LHCN-M2 (cell line): ENCODE results near the gene ZNF407. TPM values are rescaled to one million over a fixed set of nuclear protein-coding genes. Genes with fewer than 3 reads are reported as not detected.

Experiments used
- DNase-seq: peaks from one replicate; pipeline ENCODE4 v3.0.0-alpha.2; 2012; ENCODE audit warnings: low read depth
- total RNA-seq: library from RNA; depleted of rRNA; stranded (reverse); fragments of >200 nt; gene quantifications from 2 replicates; pipeline ENCODE4 v1.2.3, GENCODE V29; 2014

ZNF407 gene
- total RNA-seq, 1 experiment from 2014 or later: 9.5 TPM

DNA sequence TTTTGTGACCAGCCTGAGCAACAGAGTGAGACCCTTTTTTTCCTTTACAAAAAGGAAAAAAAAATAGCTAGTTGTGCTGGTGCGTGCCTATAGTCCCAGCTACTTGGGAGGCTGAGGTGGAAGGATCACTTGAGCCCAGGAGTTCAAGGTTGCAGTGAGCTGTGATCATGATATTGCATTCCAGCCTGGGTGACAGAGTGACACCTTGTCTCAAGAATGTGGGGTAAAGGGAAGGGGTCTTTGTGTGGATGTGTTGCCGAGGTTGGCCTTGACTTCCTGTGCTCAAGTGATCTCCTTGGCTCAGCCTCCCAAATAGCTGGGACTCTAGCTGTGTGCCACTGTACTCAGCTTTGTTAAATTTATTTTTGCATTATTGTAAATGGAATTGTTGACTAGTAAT, 120.6 kb downstream of the ZNF407 start:
- DNase-seq: no peak

DNA sequence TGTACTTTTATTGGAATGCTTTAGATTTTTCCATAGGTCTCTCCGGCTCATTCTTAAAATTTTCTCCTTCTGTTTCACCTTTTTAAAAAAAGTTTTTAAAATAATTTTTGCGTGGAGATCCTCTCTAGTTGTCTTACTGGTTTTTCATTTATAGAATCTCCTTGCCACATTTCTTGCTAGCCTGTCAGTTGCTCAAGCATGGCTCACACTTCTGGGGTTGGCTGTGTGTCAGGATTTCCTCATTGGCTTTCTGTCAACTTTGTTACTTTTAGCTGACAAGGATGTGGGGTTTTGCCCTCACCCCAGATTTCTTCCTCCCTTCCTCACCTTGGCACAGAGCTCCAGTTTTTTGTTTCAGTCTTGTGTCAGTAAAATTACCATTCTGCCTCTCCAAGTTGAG, 124.6 kb downstream of the ZNF407 start:
- peak; percentile 51 for DNase-seq

DNA sequence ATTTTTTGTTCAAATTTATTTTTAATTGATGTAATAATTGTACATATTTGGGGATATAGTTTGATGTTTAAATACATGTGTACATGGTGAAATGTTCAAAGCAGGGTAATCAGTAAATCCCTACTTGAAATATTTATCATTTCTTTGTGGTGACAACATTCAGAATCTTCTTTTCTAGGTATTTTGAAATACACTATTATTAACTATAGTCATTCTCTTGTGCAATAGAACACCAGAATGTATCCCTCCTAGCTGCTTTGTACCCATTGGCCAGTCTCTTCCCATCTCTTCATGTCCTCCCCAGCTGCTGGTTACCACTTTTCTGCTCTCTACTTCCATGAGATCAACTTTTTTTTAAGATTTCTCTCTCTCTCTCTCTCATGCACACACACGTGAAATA, 126.5 kb downstream of the ZNF407 start:
- peak; percentile 61 for DNase-seq

DNA sequence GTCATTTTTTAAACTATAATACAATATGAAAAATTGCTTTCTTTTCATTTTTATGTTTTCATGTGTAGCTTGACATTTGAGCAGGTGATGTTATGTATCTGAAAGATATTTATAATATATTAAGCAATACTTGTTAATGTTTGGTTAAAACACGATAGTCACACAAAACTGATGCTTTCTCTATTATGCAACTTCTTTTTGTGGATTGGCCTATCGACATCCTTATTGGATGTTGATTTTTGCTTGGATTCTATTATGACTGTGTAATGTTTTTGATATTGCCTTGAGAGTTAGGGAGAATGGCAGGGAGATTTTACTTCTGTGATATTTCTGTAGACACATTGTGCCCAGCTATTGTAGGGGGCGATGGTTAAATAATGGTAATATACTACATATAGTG, 128.0 kb downstream of the ZNF407 start:
- DNase-seq: no peak

DNA sequence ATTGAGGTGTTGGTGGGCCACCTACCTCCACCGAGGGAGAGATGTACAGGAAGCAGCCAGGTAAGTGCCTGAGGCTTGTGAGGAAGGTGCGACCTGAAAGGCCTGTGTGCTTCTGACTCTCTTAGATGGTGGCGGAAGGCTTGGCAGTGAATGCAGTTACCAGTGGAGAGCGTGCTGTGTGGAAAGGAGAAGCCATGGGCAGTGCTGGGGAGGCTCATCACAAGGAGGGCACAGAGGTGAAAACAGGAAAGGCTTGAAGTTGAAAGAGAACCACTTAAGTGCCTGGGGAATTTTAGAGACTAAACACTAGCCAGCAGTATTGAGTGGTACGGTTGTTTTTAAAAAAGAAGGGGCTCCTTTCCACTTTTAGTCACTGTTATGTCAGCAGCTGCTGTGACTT, 130.9 kb downstream of the ZNF407 start:
- DNase-seq: no peak

DNA sequence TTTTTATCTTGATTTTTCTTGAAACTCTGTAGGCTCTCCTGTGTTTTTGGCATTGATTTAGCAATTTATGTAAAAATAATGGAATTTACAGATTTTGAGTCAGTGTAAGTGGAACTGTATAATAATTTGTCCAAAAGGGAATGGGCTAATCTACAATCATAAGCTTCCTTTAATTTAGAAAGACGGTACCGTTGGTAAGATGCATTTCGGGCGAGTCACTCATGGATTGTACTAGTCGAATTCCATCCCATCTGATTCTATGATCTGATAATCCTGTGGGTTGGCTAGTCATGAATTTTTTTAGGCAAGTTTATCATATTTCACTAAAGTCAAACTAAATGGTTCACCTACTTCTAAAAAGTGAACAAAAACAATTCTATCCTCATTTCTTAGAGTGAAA, 133.4 kb downstream of the ZNF407 start:
- peak; percentile 84 for DNase-seq

DNA sequence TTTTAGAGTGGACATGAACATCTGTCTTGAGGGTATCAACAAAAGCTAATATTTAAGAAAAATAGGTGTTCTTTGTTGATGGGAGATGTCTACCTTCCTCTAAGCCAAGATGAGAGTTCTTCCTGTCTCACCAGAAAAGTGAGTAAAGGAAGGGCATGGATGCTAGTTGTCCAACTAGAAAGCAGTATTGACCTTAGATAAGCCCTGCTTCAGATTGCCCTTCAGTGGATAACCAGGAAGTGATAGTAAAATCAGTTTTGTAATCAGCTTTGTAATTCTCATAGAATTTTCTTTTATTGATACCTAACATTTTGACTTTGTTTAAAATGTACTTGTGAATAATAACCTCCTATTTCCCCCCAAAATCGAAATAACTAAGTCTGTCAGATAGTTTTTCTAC, 134.7 kb downstream of the ZNF407 start:
- DNase-seq: no peak

DNA sequence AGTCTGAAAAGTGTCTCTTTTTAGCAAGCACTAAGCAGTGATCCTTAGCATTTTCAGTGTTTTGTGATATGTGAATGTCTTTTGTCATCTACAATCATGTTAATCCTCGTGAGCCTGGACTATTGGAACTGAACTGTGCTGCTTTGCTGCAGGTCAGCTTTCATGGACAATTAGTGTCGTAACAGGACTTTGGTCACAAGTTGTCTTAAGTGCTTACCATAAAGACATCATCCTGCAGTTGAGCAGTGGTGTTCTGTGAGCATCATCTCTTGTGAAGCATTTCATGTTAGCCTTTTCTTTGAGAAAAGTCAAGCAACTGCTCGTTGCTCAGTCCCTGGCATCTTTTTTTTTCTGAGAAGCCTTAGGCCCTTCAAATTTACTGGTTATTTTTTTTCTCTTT, 135.9 kb downstream of the ZNF407 start:
- DNase-seq: no peak

DNA sequence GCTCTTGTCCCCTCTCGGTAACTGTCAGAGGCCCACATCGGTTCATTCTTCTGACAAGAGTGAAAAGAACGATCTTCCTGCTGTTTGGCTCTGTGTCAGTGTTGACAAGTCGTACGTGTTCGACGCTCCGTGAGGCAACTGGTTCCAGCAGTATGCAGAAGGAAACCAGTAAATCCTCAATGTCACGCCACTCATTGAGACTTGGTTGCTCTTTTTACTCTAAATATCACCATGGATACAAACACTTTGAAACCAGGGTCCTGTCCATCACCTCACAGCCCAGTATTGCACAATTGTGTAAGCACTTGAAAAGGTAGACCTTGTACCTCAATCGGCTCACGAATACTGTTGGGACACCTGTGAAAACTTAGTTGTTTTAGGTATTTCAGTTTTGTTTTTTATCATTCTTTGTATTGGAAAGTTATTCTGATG, 136.4 kb downstream of the ZNF407 start:
- no peak for DNase-seq

DNA sequence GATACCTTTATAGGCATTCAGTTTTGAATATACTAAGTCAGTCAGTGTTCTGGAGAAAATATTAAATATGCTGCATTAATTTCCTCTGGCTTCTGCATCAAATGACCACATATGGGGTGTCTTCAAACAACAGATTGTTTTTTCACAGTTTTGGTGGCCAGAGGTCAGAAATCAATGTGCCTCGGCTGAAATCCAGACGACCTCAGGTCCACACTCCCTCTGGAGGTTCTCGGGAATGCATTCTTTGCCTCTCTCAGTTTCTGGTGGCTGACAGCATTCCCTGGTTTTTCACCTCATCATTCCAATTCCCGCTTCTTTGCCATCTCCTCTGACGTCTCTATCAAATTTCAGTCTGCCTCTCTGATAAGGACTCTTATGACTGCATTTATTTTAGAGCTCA, 142.3 kb downstream of the ZNF407 start:
- no peak for DNase-seq

DNA sequence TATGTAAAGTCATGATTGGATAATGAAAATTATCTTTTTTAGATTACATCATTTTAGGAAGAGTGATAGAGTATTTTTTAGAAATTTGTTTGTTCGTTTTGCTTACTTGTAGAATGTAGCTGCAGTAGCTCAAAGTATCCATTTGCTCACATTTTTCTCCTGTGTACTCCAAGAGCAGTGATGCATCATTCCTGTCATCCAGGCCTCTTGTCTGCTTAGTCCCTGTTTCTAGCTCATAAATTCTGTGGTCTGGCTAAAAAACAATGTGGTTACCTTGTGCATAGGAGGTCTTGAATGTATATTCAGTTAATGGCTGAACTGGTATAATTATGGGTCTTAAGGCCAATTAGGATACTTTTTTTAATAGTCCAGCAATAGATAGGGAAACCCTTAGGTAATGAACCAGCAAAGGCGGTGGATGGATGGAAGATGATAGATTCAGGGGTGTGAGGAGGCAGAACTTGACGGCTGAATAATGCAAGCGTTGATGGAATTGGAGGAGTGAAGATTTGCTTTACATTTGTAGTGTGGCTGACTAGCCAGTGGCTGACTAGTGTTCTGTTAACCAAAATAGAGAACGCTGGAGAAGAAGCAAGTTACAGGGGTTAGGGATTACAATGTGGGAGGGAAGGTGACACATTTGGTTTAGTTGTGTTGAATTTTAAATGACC, 145.0 kb downstream of the ZNF407 start:
- DNase-seq: peak; percentile 41

DNA sequence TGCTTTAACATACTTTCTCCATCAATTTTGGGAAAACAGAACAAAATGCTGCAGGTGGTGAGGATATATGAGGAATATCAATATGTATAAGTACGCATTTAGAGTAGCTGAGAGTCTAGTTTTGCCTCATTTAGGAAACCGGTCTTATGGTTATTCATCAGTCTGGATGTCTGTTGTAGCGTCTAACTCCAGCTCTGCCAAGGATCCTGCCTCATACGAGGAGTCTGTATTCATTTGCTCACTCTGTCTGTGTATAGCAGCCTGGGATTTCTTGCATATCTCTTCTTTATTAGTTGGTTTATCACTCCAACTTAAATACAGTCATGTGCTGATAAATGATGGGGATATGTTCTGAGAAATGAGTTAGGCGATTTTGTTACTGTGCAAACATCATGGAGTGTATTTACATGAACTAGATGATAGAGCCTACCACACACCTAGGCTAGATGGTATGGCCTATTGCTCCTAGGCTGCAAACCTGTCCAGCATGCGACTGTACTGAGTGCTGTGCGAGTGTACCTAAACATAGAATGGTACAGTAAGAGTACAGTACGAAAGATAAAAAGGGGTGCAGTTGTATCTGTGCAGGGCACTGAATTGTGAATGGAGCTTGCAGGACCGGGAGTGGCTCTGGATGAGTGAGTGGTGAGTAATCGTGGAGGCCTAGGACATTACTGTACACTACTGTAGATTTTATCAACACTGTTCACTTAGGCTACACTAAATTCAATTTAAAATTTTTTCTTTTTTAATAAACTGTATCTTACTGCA, 148.1 kb downstream of the ZNF407 start:
- peak; percentile 77 for DNase-seq

DNA sequence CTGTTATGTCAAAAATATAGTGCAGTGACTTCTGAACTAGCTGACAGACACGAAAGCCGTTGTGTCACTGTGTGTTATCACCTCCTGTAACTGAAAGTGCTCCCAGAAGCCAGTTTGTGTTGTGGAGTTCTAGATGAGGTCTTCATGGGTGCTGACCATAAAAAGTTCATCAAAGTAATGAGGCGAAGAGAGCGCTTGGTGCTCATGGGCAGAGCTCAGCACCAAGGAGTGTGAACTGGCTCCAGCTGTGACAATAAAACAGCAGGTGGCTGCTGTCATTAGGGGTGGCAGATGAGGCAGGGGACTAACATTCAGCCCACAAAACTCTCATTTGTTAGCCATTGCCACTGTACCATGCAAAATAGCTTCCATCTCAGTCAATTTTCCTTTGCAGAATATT, 151.1 kb downstream of the ZNF407 start:
- no peak for DNase-seq

DNA sequence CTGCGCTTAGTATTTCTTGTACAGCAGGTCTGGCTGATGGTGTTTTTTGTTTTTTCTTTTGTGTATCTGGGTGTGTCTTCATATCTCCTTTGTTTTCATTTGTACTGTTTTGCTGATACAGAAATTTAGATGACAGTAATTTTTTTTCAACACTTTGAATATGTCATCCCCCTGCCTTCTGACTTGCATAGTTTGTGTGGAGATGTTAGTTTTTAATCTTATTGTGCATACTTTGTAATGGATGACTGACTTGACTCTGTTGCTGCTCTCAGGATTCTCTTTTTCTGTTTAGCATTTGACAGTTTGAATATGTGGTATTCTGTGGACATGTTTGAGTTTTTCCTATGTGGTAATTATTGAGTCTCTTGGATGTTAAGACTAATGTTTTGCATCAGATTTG, 161.3 kb downstream of the ZNF407 start:
- DNase-seq: no peak

DNA sequence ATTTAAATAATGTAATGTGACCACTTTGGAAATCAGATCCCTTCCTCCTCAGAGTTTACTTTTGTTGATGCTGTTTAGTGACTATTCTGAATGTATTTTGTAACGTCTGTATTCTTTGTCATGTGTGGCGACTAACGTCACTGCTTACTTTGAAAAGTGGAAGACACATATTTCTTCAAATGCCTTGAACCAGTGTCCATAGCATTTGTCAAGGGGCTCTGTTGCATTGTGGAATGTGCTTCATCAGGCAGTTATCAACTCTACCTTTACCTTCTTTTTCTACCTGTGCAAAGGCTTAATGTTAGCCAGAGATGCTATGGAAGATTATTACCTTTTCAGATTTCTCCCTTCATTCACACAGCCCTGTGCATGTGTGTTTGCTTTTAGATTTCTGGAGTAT, 162.4 kb downstream of the ZNF407 start:
- DNase-seq: no peak

DNA sequence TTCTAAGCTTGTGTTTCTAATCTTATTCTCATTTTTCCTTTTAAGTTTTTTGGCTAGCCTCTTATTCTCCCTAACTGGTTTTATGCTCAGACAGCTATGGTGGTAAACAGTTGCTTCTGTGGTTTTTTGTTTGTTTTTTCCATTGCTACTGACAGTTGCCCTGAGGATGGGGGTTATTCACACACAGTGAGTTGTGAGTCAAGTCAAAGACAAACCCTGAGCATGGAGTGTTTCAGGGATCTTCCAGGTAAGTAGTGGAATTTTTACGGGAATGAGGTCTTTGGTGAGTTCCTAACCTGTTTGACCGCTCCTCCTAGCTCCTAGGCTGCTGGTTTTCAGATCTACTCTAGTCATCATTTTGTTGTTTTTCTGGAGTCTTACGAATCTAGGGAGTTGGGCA, 162.8 kb downstream of the ZNF407 start:
- DNase-seq: peak; percentile 59

DNA sequence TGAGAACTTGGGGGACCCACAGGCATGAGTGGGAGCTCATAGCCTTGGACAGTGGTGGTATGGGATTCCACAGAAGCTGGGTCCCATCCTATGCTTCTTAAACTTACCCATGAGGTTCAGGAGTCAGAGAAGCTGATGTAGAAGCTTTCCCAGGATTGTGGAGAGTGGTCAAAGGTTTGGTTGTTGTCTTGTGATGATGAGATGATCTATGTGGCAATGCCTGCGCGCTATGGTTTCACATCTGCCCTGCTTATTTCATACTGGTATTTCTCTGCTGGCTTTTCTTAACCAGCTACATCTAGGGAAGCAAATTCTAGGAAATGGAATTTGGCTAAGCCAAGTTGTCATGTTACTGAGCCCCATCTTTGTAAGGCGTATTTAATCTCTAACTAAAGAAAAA, 168.6 kb downstream of the ZNF407 start:
- no peak for DNase-seq

DNA sequence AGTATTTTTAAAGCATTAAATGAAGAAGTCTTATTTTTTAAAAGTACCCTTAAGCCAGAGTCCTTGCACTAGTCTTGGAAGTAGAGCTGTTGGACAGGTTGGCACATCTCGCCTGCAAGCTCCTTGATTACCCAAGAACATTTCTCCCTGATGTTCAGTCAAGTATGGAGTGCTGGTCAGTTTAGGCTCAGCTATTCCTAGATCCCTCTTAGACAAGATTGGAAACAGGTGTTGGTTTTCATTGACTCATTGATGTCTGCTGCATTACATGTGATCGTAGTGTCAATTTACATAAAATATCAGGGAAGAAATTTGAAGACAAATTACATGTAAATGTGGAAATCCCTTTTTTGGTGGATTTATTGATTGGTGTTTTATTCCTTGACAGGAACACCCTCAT, 170.4 kb downstream of the ZNF407 start:
- no peak for DNase-seq

DNA sequence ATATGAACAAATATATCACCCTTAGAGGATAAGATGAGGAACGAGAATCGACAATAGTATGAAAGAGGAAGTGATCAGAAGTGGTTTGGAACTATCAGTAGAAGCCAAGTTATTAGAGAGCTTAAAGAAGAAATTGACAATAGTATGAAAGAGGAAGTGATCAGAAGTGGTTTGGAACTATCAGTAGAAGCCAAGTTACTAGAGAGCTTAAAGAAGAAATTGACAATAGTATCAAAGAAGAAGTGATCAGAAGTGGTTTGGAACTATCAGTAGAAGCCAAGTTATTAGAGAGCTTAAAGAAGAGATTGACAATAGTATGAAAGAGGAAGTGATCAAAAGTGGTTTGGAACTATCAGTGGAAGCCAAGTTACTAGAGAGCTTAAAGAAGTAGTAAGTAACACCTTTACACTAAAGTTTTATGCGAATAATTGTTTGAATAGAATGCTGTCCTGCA, 175.5 kb downstream of the ZNF407 start:
- no peak for DNase-seq

DNA sequence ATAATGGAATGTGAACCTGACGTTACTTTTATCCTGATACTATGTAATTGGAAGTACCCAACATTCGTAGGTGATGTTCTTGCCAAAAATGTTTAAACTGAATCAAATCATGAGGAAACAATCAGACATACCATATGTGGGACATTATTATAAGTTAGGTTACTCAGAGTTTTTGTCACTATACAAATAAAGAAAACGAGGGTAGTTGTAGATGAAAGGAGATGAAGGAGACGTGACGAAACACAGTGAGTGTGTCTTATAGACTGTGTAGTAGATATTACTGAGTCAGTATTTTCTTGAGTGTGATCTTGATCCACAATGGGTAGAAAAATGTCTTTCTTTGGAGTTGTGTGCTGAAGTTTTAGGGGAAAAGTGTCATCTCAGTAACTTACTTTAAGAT, 176.8 kb downstream of the ZNF407 start:
- no peak for DNase-seq

DNA sequence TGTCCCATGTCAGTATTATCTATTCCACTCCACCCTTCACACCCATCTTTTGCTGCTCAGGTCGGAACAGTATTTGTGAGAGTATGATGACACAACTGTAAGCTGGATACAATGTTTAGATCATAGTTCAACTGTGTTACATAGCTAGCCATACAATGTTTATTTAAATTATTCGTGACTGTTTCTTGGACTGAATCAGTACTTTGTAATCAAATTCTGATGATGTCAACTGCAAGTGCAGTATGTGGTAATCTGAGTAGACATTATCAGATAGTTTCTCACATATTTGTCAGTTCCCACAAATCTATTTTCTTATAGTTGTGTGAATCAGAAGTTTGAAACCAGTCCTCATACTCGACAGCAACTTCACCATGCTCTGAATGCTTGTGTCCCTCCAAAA, 177.6 kb downstream of the ZNF407 start:
- peak; percentile 36 for DNase-seq

DNA sequence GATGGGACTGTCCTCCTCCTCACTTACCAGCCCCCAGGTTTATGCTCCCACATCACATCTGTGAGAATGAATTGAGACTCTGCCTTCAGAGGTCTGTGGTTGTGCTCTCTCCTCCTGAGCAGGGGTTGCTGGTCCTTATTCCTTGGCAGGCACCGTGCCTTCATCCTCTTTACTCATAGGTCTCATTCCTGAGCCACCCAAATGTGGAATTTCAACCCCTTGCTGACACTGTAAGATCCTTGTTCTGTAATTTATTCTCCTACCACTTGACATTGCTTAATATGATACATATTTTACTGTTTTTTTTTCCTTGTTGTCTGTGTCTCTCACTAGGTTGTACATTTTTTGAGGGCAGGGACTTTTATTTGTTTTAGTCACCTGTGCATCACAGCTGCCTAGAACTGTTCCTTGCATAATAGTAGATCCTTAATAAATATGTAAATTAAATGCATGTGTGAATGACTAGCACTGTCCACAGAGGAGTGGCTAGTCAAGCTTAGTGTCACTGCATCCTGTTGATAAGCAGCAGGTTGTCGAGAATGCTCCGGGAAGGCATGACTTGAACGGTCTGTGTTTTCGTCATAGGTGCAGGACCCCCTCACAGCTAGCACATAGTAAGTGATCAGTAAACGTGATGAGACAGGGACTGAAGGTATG, 180.6 kb downstream of the ZNF407 start:
- peak; percentile 11 for DNase-seq

DNA sequence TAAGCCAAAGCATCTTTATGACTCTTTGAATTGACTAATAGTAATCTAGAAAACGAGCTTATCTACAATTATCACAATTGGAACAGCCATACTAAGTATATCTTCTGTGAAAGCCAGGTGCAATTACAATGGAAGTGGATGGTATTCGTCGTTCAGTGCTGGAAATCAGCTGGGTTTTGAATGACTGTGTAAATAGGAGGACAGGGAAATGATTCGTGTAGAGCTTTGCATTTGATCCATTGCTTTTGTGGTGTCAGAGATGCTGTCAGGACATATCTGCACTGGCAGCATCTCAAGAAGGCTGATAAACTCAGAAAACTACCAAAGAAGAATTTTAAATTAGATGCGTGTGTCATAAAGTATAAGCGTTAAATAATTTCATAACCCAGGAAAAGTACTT, 187.1 kb downstream of the ZNF407 start:
- DNase-seq: no peak
